Epithelial cell of esophagus (primary cell): Measurements from ENCODE around the gene ICAM1.

Experiments
- DNase-seq: peaks from one replicate; pipeline ENCODE4 v3.0.0; 2010; ENCODE audit warnings: low read depth
- H3K4me3 ChIP-seq: 2 replicates; pipeline ENCODE4 v1.5.1; 2011; ENCODE audit warnings: mild to moderate bottlenecking, low read length, control low read depth
- CTCF ChIP-seq: IDR thresholded peaks from 2 replicates; pipeline ENCODE4 v1.5.1; 2011; ENCODE audit warnings: low read depth, mild to moderate bottlenecking, low read length, control low read depth, inconsistent platforms; ENCODE audit not compliant: insufficient read depth; ENCODE audit errors: missing control alignments

ICAM1 gene

GRCh38 chr19:10332965-10333757 is 62.2 kb downstream of the ICAM1 start, which contains the start of gene RAVER1:
Gene RAVER1 (minus strand): TSS chr19:10333529. CDS start chr19:10333507, 22 bp downstream.
- no peak for TF ChIP-seq CTCF
- peak within 1 kb of the TSS; percentile 61 for H3K4me3 ChIP-seq
- peak; percentile 99 for DNase-seq

DNA sequence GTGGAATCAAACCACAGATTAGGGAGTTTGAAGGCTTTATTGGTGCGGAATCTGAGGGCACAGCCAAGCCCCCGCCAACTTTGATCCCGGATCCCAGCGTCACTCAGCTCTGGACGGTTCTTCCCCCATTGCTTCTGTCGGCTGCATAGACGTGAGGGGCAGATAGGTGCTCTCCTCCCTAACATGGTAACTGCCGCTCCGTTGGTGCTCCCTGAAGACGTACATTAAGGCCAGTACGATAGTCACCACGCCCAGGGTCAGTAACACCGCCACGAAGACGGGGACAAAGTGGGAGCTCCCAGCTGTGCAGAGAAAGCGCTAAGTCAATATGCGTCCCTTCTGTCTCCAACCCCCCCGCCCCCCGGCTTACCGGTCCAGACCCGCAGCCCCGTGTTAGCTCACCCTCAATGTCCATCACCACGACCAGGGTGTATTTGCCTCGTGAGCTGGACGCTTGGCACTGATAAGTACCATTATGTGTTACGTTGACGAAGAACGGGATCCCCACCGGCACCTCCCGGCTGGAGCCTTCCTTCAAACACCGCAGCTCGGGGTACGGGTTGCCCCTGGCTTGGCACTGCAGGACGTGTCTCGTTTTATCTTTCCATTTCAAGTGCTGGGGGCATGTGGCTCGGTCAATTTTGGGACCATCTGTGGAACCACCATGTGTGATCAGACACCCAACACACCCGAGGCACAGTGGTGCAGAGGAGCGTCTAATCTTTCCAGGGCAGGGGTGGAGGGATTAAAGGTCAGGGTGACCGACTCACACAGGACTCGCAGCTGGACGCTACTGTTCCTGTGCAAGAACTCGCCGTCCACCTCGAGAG is 63.1 kb downstream of the ICAM1 start:
- DNase-seq, result no peak
- TF ChIP-seq CTCF, result no peak
- H3K4me3 ChIP-seq, result peak overlapping the region; percentile 61

DNA sequence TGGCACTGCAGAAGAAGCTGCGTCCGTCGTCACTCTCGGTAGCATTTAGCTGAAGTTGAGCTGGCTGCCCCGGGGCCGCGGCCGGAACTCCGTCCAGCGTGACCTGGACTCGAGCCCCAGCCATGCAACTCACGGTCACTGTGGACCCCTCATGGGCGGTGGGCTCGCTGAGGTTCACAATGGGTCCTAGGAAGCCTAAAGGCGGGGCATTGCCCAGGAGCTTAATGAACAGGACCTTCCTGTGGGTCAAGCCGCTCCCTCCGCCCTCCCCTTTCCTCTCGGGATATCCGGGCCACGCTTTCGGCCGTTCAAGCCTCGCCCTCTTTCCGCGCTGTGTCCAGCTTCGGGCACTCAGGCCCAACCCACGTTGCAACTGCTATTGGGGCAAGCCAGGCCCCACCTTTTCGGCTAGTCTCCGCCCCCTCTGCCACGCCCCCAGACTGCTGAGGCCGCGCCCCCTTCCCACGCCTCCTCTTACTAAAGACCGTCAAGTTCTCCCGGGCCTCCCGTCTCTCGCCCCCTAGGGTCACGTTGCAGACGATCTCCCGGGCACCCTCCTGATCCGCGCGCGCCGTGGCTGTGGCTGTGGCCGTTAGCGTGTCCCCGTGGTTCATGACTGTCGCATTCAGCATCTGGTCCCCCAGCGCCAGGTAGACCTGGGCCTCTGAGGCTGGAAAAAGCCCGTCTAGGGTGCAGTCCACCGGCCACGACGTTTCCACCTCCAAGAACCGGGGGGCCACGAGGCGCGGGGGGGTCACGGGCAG is 63.9 kb downstream of the ICAM1 start:
- peak overlapping the region; percentile 61 for H3K4me3 ChIP-seq
- peak; percentile 95 for DNase-seq
- no peak for TF ChIP-seq CTCF

DNA sequence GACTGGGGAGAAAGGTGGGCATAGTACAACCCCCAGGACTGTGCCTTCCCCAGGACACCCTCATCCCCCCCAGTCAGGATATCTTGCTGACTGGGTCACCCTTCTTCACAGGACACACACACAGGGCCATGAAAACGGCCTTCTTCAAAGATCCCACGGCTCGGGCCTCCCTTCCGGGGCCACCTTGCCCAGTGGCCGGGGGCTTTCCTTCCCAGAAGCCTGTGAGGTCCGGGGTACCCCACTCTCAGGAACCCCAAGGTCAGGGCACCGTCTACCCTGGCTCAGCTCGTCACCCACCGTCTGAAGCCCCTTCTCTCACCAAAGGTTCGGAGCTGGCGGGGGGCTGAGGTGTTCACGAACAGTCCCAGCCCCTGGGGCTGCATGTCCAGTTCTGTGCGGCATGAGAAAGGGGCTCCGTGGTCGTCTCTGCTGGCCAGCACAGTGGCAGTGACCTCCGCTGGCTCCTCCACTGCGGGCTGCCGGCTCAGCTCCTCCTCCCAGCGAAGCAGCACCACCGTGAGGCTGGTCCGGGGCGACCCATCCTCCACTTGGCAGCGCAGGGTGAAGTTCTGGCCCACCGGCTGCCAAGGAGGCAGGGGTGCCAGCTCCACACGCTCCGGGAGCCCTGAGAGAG is 64.5 kb downstream of the ICAM1 start:
- TF ChIP-seq CTCF, result no peak
- DNase-seq, result no peak
- H3K4me3 ChIP-seq, result no peak overlapping the region
